Measurements from ENCODE around the gene CMTM6.

- TF ChIP-seq ATF7 (IDR thresholded peaks at IDR 0.05; ENCODE audit: low read depth) (no peak), GABPA (IDR thresholded peaks at IDR 0.05; ENCODE audit: low read depth) (no peak), MAX (IDR thresholded peaks at IDR 0.05; ENCODE audit: low read depth, low read length) (no peak), CTCF (IDR thresholded peaks at IDR 0.05 in 2 of 3, conservative IDR thresholded peaks at IDR 0.05 in 1 of 3; ENCODE audit: control insufficient read depth in 2 of 3, extremely low read depth in 1 of 3, insufficient read depth in 1 of 3, low read depth in 3 of 3, low read length in 3 of 3) (no peak), SIN3A (IDR thresholded peaks at IDR 0.05; ENCODE audit: low read depth, low read length) (no peak), ZNF207 (IDR thresholded peaks at IDR 0.05; ENCODE audit: borderline replicate concordance) (no peak), FOS (IDR thresholded peaks at IDR 0.05; ENCODE audit: borderline replicate concordance, extremely low read depth, insufficient read length) (no peak), RFX5 (IDR thresholded peaks at IDR 0.05; ENCODE audit: low read depth, low read length) (no peak), BCL3 (IDR thresholded peaks at IDR 0.05; ENCODE audit: borderline replicate concordance, insufficient read depth, low read depth, low read length, poor library complexity, severe bottlenecking) (no peak), MTA3 (IDR thresholded peaks at IDR 0.05; ENCODE audit: borderline replicate concordance, low read length) (no peak)
These were observed 54.7 kb downstream of the CMTM6 start for GRCh38 chr3:32447865-32448400.

Data from GM12878 (cell line).